Measurements from ENCODE around the gene GRK5.
A peak's percentile ranks its signal among the peaks of the same experiment; 100 is the strongest.
"Not testable (repeated sequence)": the region's sequence is repeated elsewhere in the genome, so short reads cannot be mapped to it uniquely, and the experiment has no call there.

GRK5 gene

GRCh38 chr10:119252470-119253151, 45.2 kb downstream of the GRK5 start:
- no peak for DNase-seq

- DNase-seq = no peak
Observed at GRCh38 chr10:119253433-119254174, 46.2 kb downstream of the GRK5 start.

- no peak for DNase-seq
Observed at GRCh38 chr10:119254335-119254734, 47.0 kb downstream of the GRK5 start.

DNA sequence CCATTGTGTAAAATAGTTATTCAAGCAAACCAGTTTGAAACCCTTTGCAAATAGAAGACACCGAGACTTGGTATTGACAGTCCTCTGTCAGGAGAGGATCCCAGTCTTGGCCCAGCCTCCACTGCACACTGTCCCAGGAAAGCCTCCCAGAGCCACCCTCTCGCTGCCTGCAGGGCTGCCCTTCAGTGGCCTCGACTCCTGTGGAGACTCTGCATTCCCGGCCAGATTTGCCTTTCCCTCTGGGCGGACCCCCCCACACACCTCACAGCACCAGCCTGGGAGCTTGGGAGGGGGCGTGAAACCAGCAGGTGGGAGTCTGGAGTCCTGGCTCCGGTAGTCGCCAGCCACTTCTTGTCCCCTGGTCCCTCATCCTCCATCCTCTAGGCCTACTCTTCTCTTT, 48.7 kb downstream of the GRK5 start:
- no peak for DNase-seq

- DNase-seq = no peak
Observed at GRCh38 chr10:119256897-119257296, 49.5 kb downstream of the GRK5 start.

GRCh38 chr10:119257899-119258419, 50.6 kb downstream of the GRK5 start:
- no peak for DNase-seq

- DNase-seq = no peak
Observed at GRCh38 chr10:119259345-119259744, 52.0 kb downstream of the GRK5 start.

GRCh38 chr10:119261016-119261415, 53.6 kb downstream of the GRK5 start:
- DNase-seq = not testable (repeated sequence)

- DNase-seq = peak; percentile 79
Observed at GRCh38 chr10:119263951-119264617, 56.7 kb downstream of the GRK5 start.

DNA sequence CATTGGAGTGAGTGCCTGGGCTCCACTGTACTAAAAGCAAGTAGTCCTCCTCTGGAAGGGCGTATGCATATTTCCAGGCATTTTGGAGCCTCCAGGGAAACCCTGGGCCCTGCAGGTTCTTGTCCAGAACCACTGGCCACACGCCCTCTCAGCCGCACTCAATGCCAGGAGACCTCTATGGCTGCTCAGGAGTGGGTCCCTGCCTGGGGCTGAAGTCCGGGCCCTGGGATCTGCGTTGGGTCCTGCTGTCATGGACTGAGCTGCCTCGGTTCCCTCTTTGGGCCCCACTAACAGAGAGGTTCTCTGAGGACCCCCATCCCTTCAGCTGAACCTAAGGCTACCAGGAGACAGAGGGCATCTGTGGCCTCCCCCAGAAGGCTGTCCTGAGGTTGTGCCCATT, 58.3 kb downstream of the GRK5 start:
- DNase-seq = no peak

GRCh38 chr10:119267384-119267783, 60.0 kb downstream of the GRK5 start:
- no peak for DNase-seq

GRCh38 chr10:119268428-119268827, 61.1 kb downstream of the GRK5 start:
- DNase-seq = no peak

DNA sequence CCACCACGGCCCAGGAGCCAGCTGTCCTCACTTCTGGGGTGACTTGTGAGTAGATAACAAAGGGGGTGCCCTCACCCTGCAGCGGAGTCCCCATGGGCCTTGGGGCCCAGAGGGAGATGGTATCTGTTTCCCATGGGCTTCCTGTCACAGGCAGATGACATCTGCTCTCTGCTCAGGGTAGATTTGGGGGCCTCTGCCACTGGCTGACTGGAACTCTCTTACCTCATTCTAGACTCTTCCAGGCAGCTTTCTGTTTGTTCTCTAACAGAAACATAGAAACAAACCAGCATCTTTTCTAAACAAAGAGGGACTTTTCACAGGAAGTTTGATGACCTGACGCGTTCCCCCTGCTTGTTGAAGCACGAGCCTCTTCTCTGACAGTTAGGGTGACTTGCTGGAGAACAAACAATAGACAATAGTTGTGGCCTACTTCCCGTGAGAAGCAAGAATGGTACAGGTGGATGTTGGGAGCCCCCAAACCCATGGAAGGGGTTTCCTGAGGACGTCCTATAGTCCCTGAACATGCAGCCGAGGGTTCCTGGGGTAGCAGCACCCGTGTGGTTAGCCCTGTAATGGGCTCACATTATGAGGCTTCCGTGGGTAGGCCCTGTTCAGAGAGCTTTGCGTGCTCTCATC, 61.6 kb downstream of the GRK5 start:
- no peak for DNase-seq

DNA sequence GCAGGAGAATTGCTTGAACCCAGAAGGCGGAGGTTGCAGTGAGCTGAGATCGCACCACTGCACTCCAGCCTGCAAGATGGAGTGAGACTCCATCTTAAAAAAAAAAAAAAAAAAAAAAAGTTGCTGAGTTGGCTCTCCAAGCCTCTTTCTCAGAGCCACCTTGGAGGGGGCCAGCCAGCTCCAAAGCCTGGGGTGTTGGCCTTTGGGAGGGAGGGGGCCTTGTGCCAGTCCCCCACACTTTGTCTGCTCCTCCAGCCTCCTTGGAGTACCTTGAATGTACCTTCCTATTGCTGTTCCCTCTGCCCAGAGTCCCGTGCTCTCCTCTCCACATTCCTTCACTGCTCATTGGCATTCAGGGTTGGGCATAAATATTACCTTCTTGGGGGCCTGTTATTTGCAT, 62.4 kb downstream of the GRK5 start:
- no peak for DNase-seq

DNA sequence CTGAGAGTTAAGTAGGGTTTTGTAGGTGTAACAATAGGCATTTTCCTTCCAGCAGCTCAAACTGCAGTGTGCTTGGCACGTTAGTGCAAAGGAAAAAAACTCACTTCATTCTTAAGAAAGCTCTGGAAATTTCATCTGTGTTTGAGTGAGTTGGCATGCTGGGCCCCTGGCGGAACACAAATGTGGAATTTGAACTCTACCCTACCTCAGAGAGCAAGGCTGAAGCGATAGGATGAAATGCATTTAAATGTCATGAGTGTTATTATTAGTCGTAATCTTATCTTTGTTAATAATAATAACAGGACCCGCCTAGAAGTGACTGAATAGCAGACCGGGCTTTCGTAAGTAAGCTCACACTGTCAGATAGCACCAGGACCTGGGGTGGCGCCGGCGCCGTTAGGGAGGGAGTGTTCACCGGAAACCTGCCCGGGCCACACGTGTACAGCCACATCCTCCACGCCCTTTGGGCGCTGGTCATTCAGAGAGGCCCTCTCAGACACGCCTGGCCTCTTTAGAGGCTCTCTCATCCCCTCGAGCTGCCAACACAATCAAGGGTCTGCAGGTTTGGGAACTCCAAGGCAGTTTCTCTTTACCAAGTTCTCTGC, 63.5 kb downstream of the GRK5 start:
- DNase-seq = no peak

DNA sequence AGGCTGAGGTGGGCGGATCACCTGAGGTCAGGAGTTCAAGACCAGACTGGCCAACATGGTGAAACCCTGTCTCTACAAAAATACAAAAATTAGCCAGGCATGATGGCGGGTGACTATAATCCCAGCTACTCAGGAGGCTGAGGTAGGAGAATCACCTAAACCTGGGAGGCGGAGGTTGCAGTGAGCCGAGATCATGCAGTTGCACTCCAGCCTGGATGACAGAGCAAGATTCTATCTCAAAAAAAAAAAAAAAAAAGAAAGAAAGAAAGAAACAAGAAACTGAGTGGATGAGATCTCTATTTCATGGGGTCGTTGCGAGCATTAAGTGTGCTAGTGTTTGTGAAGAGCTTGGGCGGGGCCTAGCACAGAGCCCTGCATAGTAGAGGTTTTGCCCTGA, 65.0 kb downstream of the GRK5 start:
- DNase-seq = not testable (repeated sequence)

GRCh38 chr10:119272736-119273135, 65.4 kb downstream of the GRK5 start:
- no peak for DNase-seq

- no peak for DNase-seq
Observed at GRCh38 chr10:119273413-119273812, 66.0 kb downstream of the GRK5 start.

DNA sequence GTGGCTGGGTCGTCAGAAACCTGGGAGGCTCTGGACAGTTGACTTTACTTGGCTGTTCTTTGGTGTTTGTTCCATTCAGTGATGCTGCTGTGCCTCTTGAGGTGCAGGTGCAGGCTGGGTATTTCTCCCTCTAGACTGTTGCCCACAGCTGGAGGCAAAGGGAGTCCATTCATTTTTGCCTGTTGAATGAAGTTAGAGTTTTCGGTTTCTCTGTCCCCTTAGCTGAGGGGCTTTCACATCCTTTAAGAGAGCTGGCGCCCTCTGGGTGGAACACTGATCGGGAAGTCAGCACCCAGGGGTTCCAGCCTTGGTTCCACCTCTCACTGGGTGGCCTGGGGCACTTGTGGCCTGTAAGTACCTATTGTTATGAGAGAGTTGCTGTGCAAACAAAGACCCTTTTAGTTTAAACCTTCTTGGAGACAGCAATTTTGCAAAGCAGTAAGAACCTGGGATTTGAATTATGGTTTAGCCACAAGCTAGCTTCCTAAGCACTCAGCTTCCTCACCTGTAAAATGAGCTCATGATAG, 67.2 kb downstream of the GRK5 start:
- no peak for DNase-seq

GRCh38 chr10:119275085-119275484, 67.7 kb downstream of the GRK5 start:
- DNase-seq = no peak

DNA sequence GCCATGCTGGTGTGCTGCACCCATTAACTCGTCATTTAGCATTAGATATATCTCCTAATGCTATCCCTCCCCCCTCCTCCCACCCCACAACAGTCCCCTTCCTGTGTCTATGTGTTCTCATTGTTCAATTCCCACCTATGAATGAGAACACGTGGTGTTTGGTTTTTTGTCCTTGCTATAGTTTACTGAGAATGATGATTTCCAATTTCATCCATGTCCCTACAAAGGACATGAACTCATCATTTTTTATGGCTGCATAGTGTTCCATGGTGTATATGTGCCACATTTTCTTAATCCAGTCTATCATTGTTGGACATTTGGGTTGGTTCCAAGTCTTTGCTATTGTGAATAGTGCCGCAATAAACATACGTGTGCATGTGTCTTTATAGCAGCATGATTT, 68.8 kb downstream of the GRK5 start:
- not testable (repeated sequence) for DNase-seq

GRCh38 chr10:119278126-119278709, 70.8 kb downstream of the GRK5 start:
- no peak for DNase-seq

Measured in NCI-H2171 (cell line).